ENCODE measurements around the gene EGFL7.

DNA sequence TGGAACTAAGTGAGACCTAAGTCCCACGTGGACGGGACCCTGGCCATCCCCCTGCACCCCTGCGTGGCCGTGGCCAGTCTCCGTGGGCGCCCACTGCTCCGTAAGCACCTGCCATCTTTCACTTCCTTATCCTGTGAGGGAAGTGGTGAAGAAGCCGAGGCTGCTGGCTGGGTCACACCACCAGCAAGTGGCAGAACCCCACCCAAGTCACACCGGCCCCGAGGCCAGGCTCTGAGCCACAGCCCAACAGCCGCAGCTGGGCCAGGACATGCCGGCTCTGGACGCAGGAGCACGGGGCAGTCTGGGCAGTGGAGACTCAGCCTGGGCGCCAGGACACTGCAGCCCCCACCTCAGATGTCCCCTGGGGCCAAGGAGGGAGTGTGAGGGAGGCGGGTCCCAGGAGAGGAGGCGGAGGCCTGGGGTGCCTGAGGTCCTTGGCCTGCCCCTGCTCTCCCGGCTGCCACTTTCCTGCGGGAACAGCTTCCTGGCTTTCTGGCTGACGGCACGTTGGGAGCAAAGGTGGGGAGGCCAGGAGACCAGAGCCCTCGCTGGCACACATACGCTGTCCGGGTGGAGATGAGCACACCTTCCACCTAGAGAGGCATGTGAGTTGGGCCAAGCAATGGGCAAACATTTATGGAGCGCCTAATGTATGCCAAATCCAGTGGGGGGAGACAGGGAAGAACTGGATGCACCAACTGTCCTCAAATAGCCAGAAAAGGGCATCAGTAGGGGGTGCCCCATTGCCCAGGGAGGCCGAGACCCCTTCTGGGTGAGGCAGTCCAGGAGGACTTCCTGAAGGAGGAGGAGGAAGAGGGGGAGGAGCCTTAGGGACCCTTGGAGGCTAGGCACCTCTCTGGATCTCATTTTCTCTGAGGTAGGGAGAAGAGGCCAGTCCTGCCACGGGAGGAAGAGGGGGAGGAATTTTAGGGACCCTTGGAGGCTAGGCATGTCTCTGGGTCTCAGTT is 43.9 kb upstream of the EGFL7 start:
- TF ChIP-seq CTCF (IDR thresholded peaks at IDR 0.05) (no peak), POLR2A (IDR thresholded peaks at IDR 0.05) (no peak)

Data from vagina (tissue), 2 donors.